ENCODE results near the gene ADAMTS6. TPM values are rescaled to one million over a fixed set of nuclear protein-coding genes. Genes with fewer than 3 reads are reported as not detected.

Gene ADAMTS6
- polyA plus RNA-seq, 1 experiment, result 28.0 TPM

DNA sequence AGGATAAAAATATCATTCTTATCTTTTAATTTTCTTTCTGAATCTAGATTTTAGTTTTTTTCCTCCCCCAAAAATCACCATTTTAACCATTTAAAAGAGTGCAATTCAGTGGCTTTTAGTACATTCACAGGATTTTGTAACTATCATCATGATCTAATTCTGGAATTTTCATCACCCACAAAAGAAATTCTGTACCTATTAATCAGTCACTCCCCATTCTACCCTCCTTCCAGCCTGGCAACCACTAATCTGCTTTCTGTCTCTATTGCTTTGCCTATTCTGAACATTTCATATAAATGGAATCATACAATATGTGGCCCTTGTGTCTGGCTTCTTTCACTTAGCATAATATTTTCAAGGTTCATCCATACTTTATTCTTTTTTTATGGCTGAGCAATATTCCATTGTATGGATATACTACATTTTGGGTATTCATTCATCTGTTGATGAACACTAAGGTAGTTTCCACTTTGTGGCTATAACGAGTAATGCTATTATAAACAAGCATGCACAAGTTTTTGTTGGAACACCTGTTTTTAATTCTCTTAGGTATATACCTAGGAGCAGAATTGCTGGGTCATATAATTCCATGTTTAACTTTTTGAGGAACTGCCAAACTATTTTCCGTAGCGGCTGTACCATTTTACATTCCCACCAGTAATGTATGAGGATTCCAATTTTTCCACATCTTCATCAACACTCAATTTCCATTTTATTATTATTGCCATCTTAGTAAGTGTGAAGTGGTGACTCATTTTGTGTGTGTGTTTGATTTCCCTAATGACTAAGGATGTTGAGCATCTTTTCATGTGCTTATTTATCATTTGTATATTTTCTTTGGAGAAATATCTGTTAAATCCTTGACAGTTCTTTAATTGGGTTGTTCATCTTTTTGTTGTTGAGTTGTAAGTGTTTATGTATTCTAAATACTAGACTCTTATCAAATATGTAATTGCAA lies 372.7 kb downstream of the ADAMTS6 start:
- Histone ChIP-seq H3K36me3 (ENCODE audit: control insufficient read depth, insufficient read depth, low read length) (no peaks in the 10 kb centered on the region), H3K4me3 (ENCODE audit: low read depth, low read length) (no peak overlapping the region), H3K27me3 (ENCODE audit: control insufficient read depth, insufficient read depth, low read length) (no peaks in the 10 kb centered on the region)
- POLR2A ChIA-PET, result no interaction called here
- CTCF ChIA-PET, result no interaction called here
- TF ChIP-seq, protein P1, sequence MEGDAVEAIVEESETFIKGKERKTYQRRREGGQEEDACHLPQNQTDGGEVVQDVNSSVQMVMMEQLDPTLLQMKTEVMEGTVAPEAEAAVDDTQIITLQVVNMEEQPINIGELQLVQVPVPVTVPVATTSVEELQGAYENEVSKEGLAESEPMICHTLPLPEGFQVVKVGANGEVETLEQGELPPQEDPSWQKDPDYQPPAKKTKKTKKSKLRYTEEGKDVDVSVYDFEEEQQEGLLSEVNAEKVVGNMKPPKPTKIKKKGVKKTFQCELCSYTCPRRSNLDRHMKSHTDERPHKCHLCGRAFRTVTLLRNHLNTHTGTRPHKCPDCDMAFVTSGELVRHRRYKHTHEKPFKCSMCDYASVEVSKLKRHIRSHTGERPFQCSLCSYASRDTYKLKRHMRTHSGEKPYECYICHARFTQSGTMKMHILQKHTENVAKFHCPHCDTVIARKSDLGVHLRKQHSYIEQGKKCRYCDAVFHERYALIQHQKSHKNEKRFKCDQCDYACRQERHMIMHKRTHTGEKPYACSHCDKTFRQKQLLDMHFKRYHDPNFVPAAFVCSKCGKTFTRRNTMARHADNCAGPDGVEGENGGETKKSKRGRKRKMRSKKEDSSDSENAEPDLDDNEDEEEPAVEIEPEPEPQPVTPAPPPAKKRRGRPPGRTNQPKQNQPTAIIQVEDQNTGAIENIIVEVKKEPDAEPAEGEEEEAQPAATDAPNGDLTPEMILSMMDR (IDR thresholded peaks at IDR 0.05; ENCODE audit: insufficient read depth, low read depth, low read length), result no peak
- peak; percentile 20 for DNase-seq (ENCODE audit: low read depth)

DNA sequence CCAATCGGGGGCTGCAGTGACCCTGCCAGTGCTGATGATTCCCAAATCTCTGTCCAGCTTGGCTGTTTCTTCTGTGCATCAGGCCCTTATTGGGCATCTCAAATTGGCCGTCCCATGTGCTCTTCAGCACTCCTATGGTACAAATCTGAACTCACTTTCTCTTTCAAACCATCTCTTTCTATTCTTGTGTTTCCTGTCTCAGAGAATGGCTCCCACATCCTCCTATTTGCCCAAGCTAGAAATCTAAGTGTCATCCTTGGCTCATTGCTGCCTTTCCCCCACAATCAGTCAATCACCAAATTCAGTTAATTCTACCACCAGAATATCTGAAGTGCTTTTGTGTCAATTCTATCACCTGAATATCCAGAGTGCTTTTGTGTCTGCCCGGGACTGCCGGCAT lies 376.4 kb downstream of the ADAMTS6 start:
- Histone ChIP-seq H3K4me3 (ENCODE audit: low read depth, low read length) (no peak overlapping the region), H3K27me3 (ENCODE audit: control insufficient read depth, insufficient read depth, low read length) (no peaks in the 10 kb centered on the region), H3K36me3 (ENCODE audit: control insufficient read depth, insufficient read depth, low read length) (no peaks in the 10 kb centered on the region)
- TF ChIP-seq, protein P1 (IDR thresholded peaks at IDR 0.05; ENCODE audit: insufficient read depth, low read depth, low read length), result no peak
- ChIA-PET CTCF (interaction anchor here (0.6 kb wide), 1 partner anchor 37 kb away, joined by 3 read pairs; no protein-coding TSS in a partner anchor), POLR2A (no interaction called here)
- no peak for DNase-seq (ENCODE audit: low read depth)

DNA sequence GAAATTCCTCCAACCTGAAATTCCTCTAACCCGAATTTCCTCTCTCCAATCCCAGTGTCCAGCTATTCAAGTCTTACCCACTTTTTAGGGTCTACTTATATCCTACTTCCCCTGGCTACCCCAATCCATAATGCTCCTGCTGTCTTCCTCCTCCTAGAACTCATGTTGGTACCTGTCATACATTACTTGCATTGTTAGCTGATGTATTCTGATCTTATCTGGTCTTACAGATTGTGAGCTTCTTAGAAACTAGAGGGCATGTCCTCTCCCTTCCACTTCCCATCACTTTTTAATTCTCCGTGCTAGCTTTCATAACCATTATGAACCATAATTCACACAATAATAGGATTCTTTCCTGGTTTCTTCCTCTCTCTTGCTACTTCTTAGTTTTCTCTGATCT lies 376.9 kb downstream of the ADAMTS6 start:
- Histone ChIP-seq H3K27me3 (ENCODE audit: control insufficient read depth, insufficient read depth, low read length) (no peaks in the 10 kb centered on the region), H3K36me3 (ENCODE audit: control insufficient read depth, insufficient read depth, low read length) (no peaks in the 10 kb centered on the region), H3K4me3 (ENCODE audit: low read depth, low read length) (no peak overlapping the region)
- CTCF ChIA-PET, result interaction anchor here (1.4 kb wide), 1 partner anchor 21 kb away, joined by 4 read pairs; no protein-coding TSS in a partner anchor
- TF ChIP-seq, protein P1 (IDR thresholded peaks at IDR 0.05; ENCODE audit: insufficient read depth, low read depth, low read length), result no peak
- POLR2A ChIA-PET, result no interaction called here
- no peak for DNase-seq (ENCODE audit: low read depth)

DNA sequence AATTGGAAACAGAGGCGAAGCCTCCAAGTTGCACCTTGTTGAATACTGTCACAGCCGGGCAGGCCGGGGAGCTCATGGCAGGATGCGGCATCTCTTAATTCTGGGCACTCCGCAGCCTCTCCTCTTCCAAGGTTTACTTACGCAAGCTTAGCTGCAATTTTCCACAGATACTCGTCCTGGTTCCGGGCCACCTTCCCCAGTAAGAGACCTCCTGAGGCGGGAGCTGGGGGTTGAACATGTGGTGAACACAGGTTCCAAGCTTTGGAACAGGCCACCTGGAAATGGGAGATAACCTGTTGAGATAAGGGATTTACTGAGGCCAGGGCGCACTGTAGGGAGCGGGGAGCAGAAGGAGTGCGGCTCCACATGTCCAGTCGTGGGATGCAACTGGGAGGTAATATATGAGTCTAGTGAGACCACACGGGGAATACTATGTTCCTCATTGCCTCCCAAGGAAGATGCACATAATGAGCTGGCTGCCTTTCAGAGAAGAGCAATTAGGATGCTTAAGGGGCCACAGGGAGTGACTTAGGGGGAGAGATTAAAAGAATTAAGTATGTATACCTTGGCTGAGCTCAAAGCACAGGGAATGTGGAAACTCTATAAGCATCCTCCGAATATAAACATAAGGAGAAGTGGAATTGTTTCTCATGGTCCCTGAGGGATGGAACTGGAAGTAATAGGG lies 377.8 kb downstream of the ADAMTS6 start:
- no peaks in the 10 kb centered on the region for H3K27me3 ChIP-seq (ENCODE audit: control insufficient read depth, insufficient read depth, low read length)
- DNase-seq (ENCODE audit: low read depth), result no peak
- no peaks in the 10 kb centered on the region for H3K36me3 ChIP-seq (ENCODE audit: control insufficient read depth, insufficient read depth, low read length)
- CTCF ChIA-PET, result interaction anchor here (1.4 to 2.4 kb wide), 5 partner anchors 8 to 379 kb away, joined by 3 to 7 read pairs (median 5); partner anchors contain the start of gene ADAMTS6
- no peak overlapping the region for H3K4me3 ChIP-seq (ENCODE audit: low read depth, low read length)
- TF ChIP-seq, protein P1 (IDR thresholded peaks at IDR 0.05; ENCODE audit: insufficient read depth, low read depth, low read length), result no peak
- POLR2A ChIA-PET, result no interaction called here

All from BJ (cell line).